ENCODE data around the gene ERBB2.
"Not testable (repeated sequence)": the region's sequence is repeated elsewhere in the genome, so short reads cannot be mapped to it uniquely, and the experiment has no call there.

ERBB2 gene

DNA sequence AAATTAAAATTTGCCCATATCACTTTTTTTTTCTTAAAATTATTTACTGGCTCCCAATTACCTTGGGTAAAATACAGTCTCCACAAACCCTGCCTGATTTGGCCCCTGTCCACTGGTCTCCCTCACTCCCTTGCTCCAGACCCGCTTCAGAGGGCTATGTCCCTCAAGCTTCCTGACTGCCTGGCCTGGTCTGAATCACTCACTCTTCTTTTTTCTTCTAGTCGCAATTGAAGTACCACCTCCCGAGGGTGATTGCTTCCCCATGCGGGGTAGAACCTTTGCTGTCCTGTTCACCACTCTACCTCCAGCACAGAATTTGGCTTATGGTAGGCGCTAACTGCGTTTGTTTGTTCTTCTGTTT is 11.4 kb upstream of the ERBB2 start:
- DNase-seq (ENCODE audit: extremely low read depth, insufficient read length) = no peak
- H3K36me3 ChIP-seq (ENCODE audit: control insufficient read depth, insufficient read depth, low read length) = no peaks in the 10 kb centered on the region; the same call in 1 of the 2 replicates
- H3K4me3 ChIP-seq (replicated peaks; ENCODE audit: low read depth, low read length) = peak overlapping the region; percentile 69
- H3K27me3 ChIP-seq (replicated peaks; ENCODE audit: control insufficient read depth, insufficient read depth, low read length) = no peaks in the 10 kb centered on the region
- TF ChIP-seq, protein P1, sequence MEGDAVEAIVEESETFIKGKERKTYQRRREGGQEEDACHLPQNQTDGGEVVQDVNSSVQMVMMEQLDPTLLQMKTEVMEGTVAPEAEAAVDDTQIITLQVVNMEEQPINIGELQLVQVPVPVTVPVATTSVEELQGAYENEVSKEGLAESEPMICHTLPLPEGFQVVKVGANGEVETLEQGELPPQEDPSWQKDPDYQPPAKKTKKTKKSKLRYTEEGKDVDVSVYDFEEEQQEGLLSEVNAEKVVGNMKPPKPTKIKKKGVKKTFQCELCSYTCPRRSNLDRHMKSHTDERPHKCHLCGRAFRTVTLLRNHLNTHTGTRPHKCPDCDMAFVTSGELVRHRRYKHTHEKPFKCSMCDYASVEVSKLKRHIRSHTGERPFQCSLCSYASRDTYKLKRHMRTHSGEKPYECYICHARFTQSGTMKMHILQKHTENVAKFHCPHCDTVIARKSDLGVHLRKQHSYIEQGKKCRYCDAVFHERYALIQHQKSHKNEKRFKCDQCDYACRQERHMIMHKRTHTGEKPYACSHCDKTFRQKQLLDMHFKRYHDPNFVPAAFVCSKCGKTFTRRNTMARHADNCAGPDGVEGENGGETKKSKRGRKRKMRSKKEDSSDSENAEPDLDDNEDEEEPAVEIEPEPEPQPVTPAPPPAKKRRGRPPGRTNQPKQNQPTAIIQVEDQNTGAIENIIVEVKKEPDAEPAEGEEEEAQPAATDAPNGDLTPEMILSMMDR (IDR thresholded peaks at IDR 0.05; ENCODE audit: insufficient read depth, low read length, poor library complexity, severe bottlenecking) = no peak

DNA sequence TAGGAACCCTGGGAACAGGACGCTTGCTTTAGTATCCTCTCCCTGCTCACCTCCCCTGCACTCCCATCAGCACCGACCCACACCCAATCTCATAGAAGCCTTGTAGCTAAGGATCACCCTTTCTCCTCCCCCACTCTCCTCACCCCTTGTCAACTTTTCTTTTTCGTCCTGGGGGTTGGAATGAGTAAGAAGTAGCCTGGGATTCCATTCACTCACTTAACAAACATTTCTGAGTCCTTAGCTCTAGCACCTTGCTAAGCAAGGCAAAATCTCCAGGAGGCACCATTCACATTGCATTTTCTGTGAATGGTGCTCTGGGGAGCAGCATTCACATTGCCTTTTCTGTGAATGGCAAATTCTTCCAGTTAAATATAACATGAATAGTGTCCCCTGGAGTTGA is 10.9 kb upstream of the ERBB2 start:
- H3K4me3 ChIP-seq (replicated peaks; ENCODE audit: low read depth, low read length) = peak overlapping the region; percentile 69
- DNase-seq (ENCODE audit: extremely low read depth, insufficient read length) = no peak
- H3K36me3 ChIP-seq (ENCODE audit: control insufficient read depth, insufficient read depth, low read length) = no peaks in the 10 kb centered on the region
- TF ChIP-seq, protein P1 (IDR thresholded peaks at IDR 0.05; ENCODE audit: insufficient read depth, low read length, poor library complexity, severe bottlenecking) = no peak
- no peaks in the 10 kb centered on the region for H3K27me3 ChIP-seq (replicated peaks; ENCODE audit: control insufficient read depth, insufficient read depth, low read length)

DNA sequence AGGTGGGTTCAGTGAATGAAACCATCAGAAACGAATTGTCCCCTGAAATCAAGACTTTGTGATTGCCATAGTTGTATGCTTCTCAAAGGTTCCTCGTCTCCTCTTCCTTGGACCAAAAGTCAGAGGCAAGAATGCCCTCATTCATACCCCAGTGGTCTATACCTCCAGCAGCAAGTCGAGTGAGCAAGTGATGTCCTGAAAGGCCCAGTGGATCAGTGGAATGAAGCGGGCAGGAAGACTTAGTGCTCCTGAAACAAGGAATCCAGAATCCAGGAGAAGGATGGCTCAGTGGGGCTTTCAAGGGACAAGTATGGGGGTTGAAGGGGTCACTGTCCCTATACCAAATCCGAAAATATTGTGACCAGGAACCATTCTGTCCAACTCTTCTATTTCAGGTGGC is 5.3 kb upstream of the ERBB2 start:
- H3K27me3 ChIP-seq (replicated peaks; ENCODE audit: control insufficient read depth, insufficient read depth, low read length) = no peaks in the 10 kb centered on the region
- no peaks in the 10 kb centered on the region; the same call in 1 of the 2 replicates for H3K36me3 ChIP-seq (ENCODE audit: control insufficient read depth, insufficient read depth, low read length)
- TF ChIP-seq, protein P1 (IDR thresholded peaks at IDR 0.05; ENCODE audit: insufficient read depth, low read length, poor library complexity, severe bottlenecking) = no peak
- no peak overlapping the region for H3K4me3 ChIP-seq (replicated peaks; ENCODE audit: low read depth, low read length)
- DNase-seq (ENCODE audit: extremely low read depth, insufficient read length) = no peak

DNA sequence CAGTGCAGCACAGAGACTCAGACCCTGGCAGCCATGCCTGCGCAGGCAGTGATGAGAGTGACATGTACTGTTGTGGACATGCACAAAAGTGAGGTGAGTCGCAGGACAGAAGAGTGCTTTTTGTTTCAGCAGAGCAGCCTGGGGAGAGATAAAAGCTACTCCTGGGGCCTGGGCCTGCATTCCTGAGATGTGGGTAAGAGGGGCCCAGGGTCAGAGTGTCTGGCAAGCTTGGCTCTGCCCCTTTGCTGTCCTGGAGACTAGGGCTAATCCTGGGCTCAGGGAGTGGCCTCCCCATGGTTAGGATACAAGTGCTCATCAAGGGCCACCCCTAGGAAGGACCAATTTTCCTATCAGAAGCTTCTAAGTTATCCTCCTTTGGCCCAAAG is 4.8 kb upstream of the ERBB2 start:
- Histone ChIP-seq H3K36me3 (ENCODE audit: control insufficient read depth, insufficient read depth, low read length) (no peaks in the 10 kb centered on the region; the same call in 1 of the 2 replicates), H3K4me3 (replicated peaks; ENCODE audit: low read depth, low read length) (no peak overlapping the region), H3K27me3 (replicated peaks; ENCODE audit: control insufficient read depth, insufficient read depth, low read length) (no peaks in the 10 kb centered on the region; the same call in 1 of the 2 replicates)
- TF ChIP-seq, protein P1 (IDR thresholded peaks at IDR 0.05; ENCODE audit: insufficient read depth, low read length, poor library complexity, severe bottlenecking) = no peak
- DNase-seq (ENCODE audit: extremely low read depth, insufficient read length) = no peak

DNA sequence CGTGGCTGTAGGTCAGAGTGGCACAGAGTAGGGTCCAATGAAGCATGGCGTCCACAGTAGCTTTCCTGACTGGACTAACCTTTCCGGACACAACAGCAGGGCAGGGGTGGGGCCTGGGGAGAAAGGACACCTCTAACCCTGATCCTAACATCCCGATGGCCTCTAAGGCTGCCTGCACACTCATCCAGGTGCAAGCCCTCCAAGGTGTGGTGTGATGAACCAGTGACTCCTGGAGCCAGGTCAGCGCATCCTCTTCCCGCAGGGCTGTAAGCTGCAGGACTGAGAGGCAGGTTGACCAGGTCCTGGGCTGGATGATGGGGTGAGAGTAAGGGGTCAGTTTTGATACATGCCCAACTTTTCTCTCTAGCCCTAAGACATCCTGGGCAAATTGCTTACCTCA is 3.1 kb upstream of the ERBB2 start:
- no peaks in the 10 kb centered on the region; the same call in 1 of the 2 replicates for H3K36me3 ChIP-seq (ENCODE audit: control insufficient read depth, insufficient read depth, low read length)
- H3K27me3 ChIP-seq (replicated peaks; ENCODE audit: control insufficient read depth, insufficient read depth, low read length) = no peaks in the 10 kb centered on the region; the same call in 1 of the 2 replicates
- no peak overlapping the region for H3K4me3 ChIP-seq (replicated peaks; ENCODE audit: low read depth, low read length)
- TF ChIP-seq, protein P1 (IDR thresholded peaks at IDR 0.05; ENCODE audit: insufficient read depth, low read length, poor library complexity, severe bottlenecking) = no peak
- DNase-seq (ENCODE audit: extremely low read depth, insufficient read length) = no peak

DNA sequence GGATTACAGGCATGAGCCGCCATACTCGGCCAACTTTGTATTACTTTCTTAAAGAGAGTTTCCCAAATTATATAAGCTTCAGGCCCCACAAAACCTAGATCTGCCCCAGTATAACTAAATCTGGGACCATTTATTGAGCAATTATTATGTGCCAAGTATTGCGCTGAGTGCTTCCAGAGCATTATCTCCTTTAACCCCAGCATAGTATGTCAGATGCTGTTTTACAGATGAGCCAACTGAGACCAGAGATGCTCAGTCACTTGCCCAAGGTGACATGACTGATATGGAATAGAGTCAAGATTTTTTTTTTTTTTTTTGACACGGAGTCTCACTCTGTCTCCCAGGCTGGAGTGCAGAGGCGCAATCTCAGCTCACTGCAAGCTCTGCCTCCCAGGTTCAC is 1.9 kb upstream of the ERBB2 start:
- Histone ChIP-seq H3K36me3 (ENCODE audit: control insufficient read depth, insufficient read depth, low read length) (no peaks in the 10 kb centered on the region; the same call in 1 of the 2 replicates), H3K27me3 (replicated peaks; ENCODE audit: control insufficient read depth, insufficient read depth, low read length) (no peaks in the 10 kb centered on the region; the same call in 1 of the 2 replicates), H3K4me3 (replicated peaks; ENCODE audit: low read depth, low read length) (no peak overlapping the region)
- TF ChIP-seq, protein P1 (IDR thresholded peaks at IDR 0.05; ENCODE audit: insufficient read depth, low read length, poor library complexity, severe bottlenecking) = no peak
- no peak for DNase-seq (ENCODE audit: extremely low read depth, insufficient read length)

DNA sequence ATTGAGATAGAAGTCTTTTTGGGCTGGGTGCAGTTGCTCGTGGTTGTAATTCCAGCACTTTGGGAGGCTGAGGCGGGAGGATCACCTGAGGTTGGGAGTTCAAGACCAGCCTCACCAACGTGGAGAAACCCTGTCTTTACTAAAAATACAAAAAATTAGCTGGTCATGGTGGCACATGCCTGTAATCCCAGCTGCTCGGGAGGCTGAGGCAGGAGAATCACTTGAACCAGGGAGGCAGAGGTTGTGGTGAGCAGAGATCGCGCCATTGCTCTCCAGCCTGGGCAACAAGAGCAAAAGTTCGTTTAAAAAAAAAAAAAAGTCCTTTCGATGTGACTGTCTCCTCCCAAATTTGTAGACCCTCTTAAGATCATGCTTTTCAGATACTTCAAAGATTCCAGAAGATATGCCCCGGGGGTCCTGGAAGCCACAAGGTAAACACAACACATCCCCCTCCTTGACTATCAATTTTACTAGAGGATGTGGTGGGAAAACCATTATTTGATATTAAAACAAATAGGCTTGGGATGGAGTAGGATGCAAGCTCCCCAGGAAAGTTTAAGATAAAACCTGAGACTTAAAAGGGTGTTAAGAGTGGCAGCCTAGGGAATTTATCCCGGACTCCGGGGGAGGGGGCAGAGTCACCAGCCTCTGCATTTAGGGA is 577 bp upstream of the ERBB2 start:
- not testable (repeated sequence) for H3K4me3 ChIP-seq (replicated peaks; ENCODE audit: low read depth, low read length); H3K27me3 ChIP-seq (replicated peaks; ENCODE audit: control insufficient read depth, insufficient read depth, low read length); H3K36me3 ChIP-seq (ENCODE audit: control insufficient read depth, insufficient read depth, low read length); DNase-seq (ENCODE audit: extremely low read depth, insufficient read length)

Data from GM06990 (cell line).